ENCODE data around the gene CKB. TPM values are rescaled to one million over a fixed set of nuclear protein-coding genes. Genes with fewer than 3 reads are reported as not detected.

The CKB gene
- total and polyA plus RNA-seq, 9 of the 15 experiments (the other 6 are each of a cell fraction or from before 2014, with no cell fraction given): 23.9 to 692 (median 132) TPM

- Histone ChIP-seq H2AFZ (ENCODE audit: low read depth, low read length) (no peak overlapping the region), H3K36me3 (ENCODE audit: control insufficient read depth, insufficient read depth, low read length) (peaks cover 37% of the 10 kb centered on the region), H3K79me2 (ENCODE audit: control insufficient read depth, insufficient read depth, low read length) (peaks cover 61% of the 10 kb centered on the region), H3K4me2 (ENCODE audit: insufficient read depth, low read length) (no peak overlapping the region), H3K9me1 (ENCODE audit: control insufficient read depth, insufficient read depth, low read length) (no peaks in the 10 kb centered on the region), H3K27ac (ENCODE audit: extremely low read depth, low read depth, low read length) (no peak overlapping the region), H3K9ac (ENCODE audit: insufficient read depth in 1 of 2, low read depth in 2 of 2, low read length in 2 of 2) (no peak overlapping the region), H4K20me1 (replicated peaks; ENCODE audit: control insufficient read depth, insufficient read depth, low read length) (peaks cover 20% of the 10 kb centered on the region; the same call in 1 of the 2 replicates), H3K9me3 (replicated peaks; ENCODE audit: control insufficient read depth, insufficient read depth, low read depth, low read length) (no peaks in the 10 kb centered on the region), H3K4me1 (replicated peaks in 1 of 2; ENCODE audit: control insufficient read depth in 2 of 2, insufficient read depth in 2 of 2, low read length in 2 of 2) (peaks cover 5 to 17% of the 10 kb centered on the region in 2 experiments; a peak in 4 of 5 replicates), H3K27me3 (ENCODE audit: control insufficient read depth in 2 of 2, insufficient read depth in 2 of 2, low read length in 2 of 2) (no peaks in the 10 kb centered on the region), H3K4me3 (no peak overlapping the region)
- ATAC-seq (no peak), DNase-seq (ENCODE audit: extremely low read depth in 1 of 4, low spot score in 3 of 4) (no peak), FAIRE-seq (no peak)
- intact Hi-C loops (cut with micrococcal nuclease) (loop anchor here (5.0 kb wide), 1 partner anchor 42 kb away; no protein-coding TSS in a partner anchor), in situ Hi-C loops (cut with MboI) (no loop called here)
- BruUV-seq (replicated peaks): TSS peak; percentile 33
- 85% methylated on average over 8 of the region's 9 CpGs for WGBS (ENCODE audit: insufficient coverage, low coverage, missing lambda C conversion rate)
- ChIA-PET CTCF (ENCODE audit: low intra/inter-chr PET ratio) (no interaction called here), POLR2A (interaction anchor here (0.6 to 0.8 kb wide), 3 partner anchors 32 to 447 kb away, joined by 3 to 4 read pairs (median 3); no protein-coding TSS in a partner anchor)
- no peak for TF ChIP-seq TCF7L2 (IDR thresholded peaks at IDR 0.05; ENCODE audit: low read depth, low read length)
- TF ChIP-seq TCF3 (CRISPR knock-in tag; IDR thresholded peaks at IDR 0.05): no peak
- no peak for TF ChIP-seq CBX2 (IDR thresholded peaks at IDR 0.05; ENCODE audit: insufficient read depth, low read length, poor library complexity, severe bottlenecking)
- TF ChIP-seq ZNF280B (CRISPR knock-in tag; IDR thresholded peaks at IDR 0.05): no peak
- no peak for TF ChIP-seq ZFP1 (CRISPR knock-in tag; IDR thresholded peaks at IDR 0.05)
- no peak for TF ChIP-seq POLR3G (IDR thresholded peaks at IDR 0.05; ENCODE audit: extremely low read depth, insufficient read length, insufficient replicate concordance)
- no peak for TF ChIP-seq PATZ1 (CRISPR knock-in tag; IDR thresholded peaks at IDR 0.05; ENCODE audit: borderline replicate concordance)
- TF ChIP-seq ZKSCAN8 (CRISPR knock-in tag; IDR thresholded peaks at IDR 0.05): no peak
- no peak for TF ChIP-seq SP2 (IDR thresholded peaks at IDR 0.05; ENCODE audit: extremely low read depth, low read depth, low read length, poor library complexity, severe bottlenecking)
- no peak for TF ChIP-seq IRF2 (CRISPR knock-in tag; IDR thresholded peaks at IDR 0.05)
- no peak for TF ChIP-seq MYBL2 (IDR thresholded peaks at IDR 0.05; ENCODE audit: low read depth)
- TF ChIP-seq MYBL2 (CRISPR knock-in tag; IDR thresholded peaks at IDR 0.05; ENCODE audit: borderline replicate concordance): no peak
- no peak for TF ChIP-seq ZNF785 (CRISPR knock-in tag; IDR thresholded peaks at IDR 0.05)
These were observed 37.1 kb upstream of the CKB start for GRCh38 chr14:103559766-103560165.
